Ovary (tissue), 3 donors: ENCODE data around the gene NT5DC4.

Experiments used
- EP300 ChIP-seq: sonication (generic); formaldehyde crosslinking; IDR thresholded peaks from one replicate; pipeline ENCODE4 v1.6.1; 2017; ENCODE audit warnings: antibody characterized with exemption
- POLR2A ChIP-seq: fragments of 450-650 bp; IDR thresholded peaks from one replicate; pipeline ENCODE4 v1.6.1; 2017; ENCODE audit warnings: antibody characterized with exemption, mild to moderate bottlenecking, moderate library complexity
- TF ChIP-seq, protein P1 (sequence below), 3 donors: fragments of 450-650 bp in 2 of 3; fragments of 200-600 bp in 1 of 3; IDR thresholded peaks; one replicate each; pipeline versions ENCODE4 v1.5.1 to v1.8.0; 2016 to 2022; ENCODE audit warnings: antibody characterized with exemption in 3 of 3, mild to moderate bottlenecking in 1 of 3
- donor health status: DM: no; HTN: no; CAD: no.

DNA sequence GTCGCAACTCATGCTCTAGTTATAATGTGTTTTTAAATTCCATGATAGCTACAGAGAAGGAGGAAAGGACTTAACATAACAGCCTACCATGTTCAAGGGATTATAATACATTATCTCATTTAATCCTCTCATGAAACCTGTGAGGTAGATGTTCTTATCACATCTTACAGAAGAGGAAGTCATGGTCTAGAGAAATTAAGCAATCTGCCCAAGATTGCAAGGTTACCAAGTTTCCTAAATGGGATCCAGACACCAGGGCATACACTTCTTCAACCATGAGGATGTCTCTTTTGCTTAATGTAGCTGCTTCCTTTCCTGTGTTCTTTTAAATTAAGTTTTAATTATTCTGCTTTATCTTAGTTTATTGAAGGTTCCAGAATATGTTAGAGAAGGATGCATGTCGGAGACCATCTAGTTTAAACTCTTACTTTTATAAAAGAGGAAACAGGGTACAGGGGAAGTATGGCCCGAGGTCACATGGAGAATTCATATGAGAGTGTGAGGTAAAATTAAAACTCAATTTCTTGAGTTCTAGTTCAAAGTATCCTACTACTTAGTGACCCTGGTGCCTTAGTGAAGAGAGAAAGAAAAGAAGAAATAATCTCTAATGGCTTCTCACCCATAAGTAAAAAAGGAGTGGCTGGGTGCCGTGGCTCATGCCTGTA, 67.0 kb downstream of the NT5DC4 start:
- TF ChIP-seq, protein P1, sequence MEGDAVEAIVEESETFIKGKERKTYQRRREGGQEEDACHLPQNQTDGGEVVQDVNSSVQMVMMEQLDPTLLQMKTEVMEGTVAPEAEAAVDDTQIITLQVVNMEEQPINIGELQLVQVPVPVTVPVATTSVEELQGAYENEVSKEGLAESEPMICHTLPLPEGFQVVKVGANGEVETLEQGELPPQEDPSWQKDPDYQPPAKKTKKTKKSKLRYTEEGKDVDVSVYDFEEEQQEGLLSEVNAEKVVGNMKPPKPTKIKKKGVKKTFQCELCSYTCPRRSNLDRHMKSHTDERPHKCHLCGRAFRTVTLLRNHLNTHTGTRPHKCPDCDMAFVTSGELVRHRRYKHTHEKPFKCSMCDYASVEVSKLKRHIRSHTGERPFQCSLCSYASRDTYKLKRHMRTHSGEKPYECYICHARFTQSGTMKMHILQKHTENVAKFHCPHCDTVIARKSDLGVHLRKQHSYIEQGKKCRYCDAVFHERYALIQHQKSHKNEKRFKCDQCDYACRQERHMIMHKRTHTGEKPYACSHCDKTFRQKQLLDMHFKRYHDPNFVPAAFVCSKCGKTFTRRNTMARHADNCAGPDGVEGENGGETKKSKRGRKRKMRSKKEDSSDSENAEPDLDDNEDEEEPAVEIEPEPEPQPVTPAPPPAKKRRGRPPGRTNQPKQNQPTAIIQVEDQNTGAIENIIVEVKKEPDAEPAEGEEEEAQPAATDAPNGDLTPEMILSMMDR (IDR thresholded peaks at IDR 0.05): no peak
- TF ChIP-seq EP300: no peak
- TF ChIP-seq POLR2A: no peak
